Stimulated activated CD4-positive, alpha-beta T cell treated with anti-CD3 and anti-CD28 coated beads, Interleukin-15, amount 100 ng/mL, for 24 hours (primary cell): Measurements from ENCODE around the gene ATN1.
"Not testable (repeated sequence)": the region's sequence is repeated elsewhere in the genome, so short reads cannot be mapped to it uniquely, and the experiment has no call there.

Source experiments
- DNase-seq: peaks from one replicate; pipeline ENCODE4 v3.0.0-alpha.2; 2020

ATN1 gene

GRCh38 chr12:6905414-6906040, 22.2 kb upstream of the ATN1 start:
- no peak for DNase-seq

GRCh38 chr12:6908141-6908540, 19.6 kb upstream of the ATN1 start:
- not testable (repeated sequence) for DNase-seq

GRCh38 chr12:6909421-6910145, 18.2 kb upstream of the ATN1 start:
- DNase-seq: no peak

- DNase-seq: no peak
Observed at GRCh38 chr12:6912164-6912935, 15.4 kb upstream of the ATN1 start.

- DNase-seq: peak; percentile 89
Observed at GRCh38 chr12:6914246-6914946, 13.4 kb upstream of the ATN1 start, which contains the start of gene ENO2. Gene ENO2, plus strand, starts transcription at chr12:6914580. Its CDS starts 1,253 bp downstream, at chr12:6915833.

- peak; percentile 59 for DNase-seq
Observed at GRCh38 chr12:6914947-6915788, 12.6 kb upstream of the ATN1 start.

GRCh38 chr12:6915789-6916285, 11.9 kb upstream of the ATN1 start:
- DNase-seq: no peak

- no peak for DNase-seq
Observed at GRCh38 chr12:6916426-6917200, 11.1 kb upstream of the ATN1 start.

GRCh38 chr12:6917491-6918231, 10.1 kb upstream of the ATN1 start:
- DNase-seq: no peak

GRCh38 chr12:6919588-6919987, 8.2 kb upstream of the ATN1 start:
- DNase-seq: no peak

GRCh38 chr12:6921539-6921938, 6.2 kb upstream of the ATN1 start:
- no peak for DNase-seq

- no peak for DNase-seq
Observed at GRCh38 chr12:6921996-6922946, 5.5 kb upstream of the ATN1 start.

GRCh38 chr12:6923003-6923732, 4.6 kb upstream of the ATN1 start:
- no peak for DNase-seq

GRCh38 chr12:6923851-6924250, 3.9 kb upstream of the ATN1 start:
- DNase-seq: no peak

- DNase-seq: no peak
Observed at GRCh38 chr12:6925239-6925539, 2.6 kb upstream of the ATN1 start.

- no peak for DNase-seq
Observed at GRCh38 chr12:6925540-6926279, 2.0 kb upstream of the ATN1 start.

GRCh38 chr12:6928022-6928702, 403 bp downstream of the ATN1 start:
- DNase-seq: no peak
